SU-DHL-6 (cell line): ENCODE measurements around the gene UBE2J2.

Experiments
- H2AFZ ChIP-seq: fragments of 200-600 bp; sonication (generic); 2 replicates; pipeline ENCODE4 v1.6.1; 2014; ENCODE audit warnings: low read depth, mild to moderate bottlenecking, moderate library complexity, mixed read lengths, antibody characterized with exemption, low read length; ENCODE audit not compliant: severe bottlenecking
- H3F3A ChIP-seq: fragments of 200-600 bp; shearing (Covaris generic); 2 replicates; pipeline ENCODE4 v1.6.0; 2016; ENCODE audit warnings: antibody characterized with exemption, mild to moderate bottlenecking; ENCODE audit not compliant: insufficient read depth
- H3K27ac ChIP-seq: fragments of 200-600 bp; sonication (generic); 2 replicates; pipeline ENCODE4 v1.5.1; 2016; ENCODE audit warnings: low read depth, mild to moderate bottlenecking, low read length, moderate library complexity, mixed read lengths
- H3K27me3 ChIP-seq: fragments of 200-600 bp; sonication (generic), shearing (Covaris generic); 2 replicates; pipeline ENCODE4 v1.6.0; 2014; ENCODE audit warnings: mild to moderate bottlenecking, low read length
- H3K36me3 ChIP-seq: fragments of 200-600 bp; sonication (generic); 2 replicates; pipeline ENCODE4 v1.6.1; 2014; ENCODE audit warnings: mild to moderate bottlenecking, low read length, mixed read lengths
- H3K4me2 ChIP-seq: fragments of 300-600, 200-600 bp; shearing (Covaris generic), sonication (generic); 2 replicates; pipeline ENCODE4 v1.6.0; 2014; ENCODE audit warnings: low read length, low read depth, mild to moderate bottlenecking; ENCODE audit not compliant: poor library complexity, severe bottlenecking
- H3K4me3 ChIP-seq: fragments of 200-600 bp; sonication (generic); 2 replicates; pipeline ENCODE4 v1.5.1; 2014; ENCODE audit warnings: antibody characterized with exemption, low read length, mild to moderate bottlenecking, mixed read lengths; ENCODE audit not compliant: insufficient read depth, poor library complexity, severe bottlenecking
- H3K79me2 ChIP-seq: fragments of 200-600 bp; sonication (generic); 2 replicates; pipeline ENCODE4 v1.6.1; 2014; ENCODE audit warnings: mild to moderate bottlenecking, low read length, moderate library complexity; ENCODE audit not compliant: insufficient read depth
- H3K9ac ChIP-seq: fragments of 200-600 bp; sonication (generic); 2 replicates; pipeline ENCODE4 v1.7.0; 2014; ENCODE audit warnings: mild to moderate bottlenecking, low read length
- H3K9me2 ChIP-seq: fragments of 200-600 bp; sonication (generic); replicated peaks from 2 replicates; pipeline ENCODE4 v1.6.1; 2014; ENCODE audit warnings: low read length; ENCODE audit not compliant: insufficient read depth
- H3K9me3 ChIP-seq: fragments of 200-600 bp; sonication (generic); 2 replicates; pipeline ENCODE4 v1.6.1; 2014; ENCODE audit warnings: low read length, mixed read lengths; ENCODE audit not compliant: insufficient read depth
- H4K20me1 ChIP-seq: fragments of 200-600 bp; sonication (generic); 2 replicates; pipeline ENCODE4 v1.6.1; 2014; ENCODE audit warnings: low read depth, mild to moderate bottlenecking, antibody characterized with exemption, low read length, moderate library complexity, mixed read lengths
- EZH2phosphoT487 ChIP-seq: fragments of 200-600 bp; sonication (generic), shearing (Covaris generic); conservative IDR thresholded peaks from 2 replicates; pipeline ENCODE4 v1.6.1; 2018; ENCODE audit warnings: mild to moderate bottlenecking, antibody characterized with exemption, low read length, moderate library complexity, mixed read lengths
- TF ChIP-seq, protein P1 (sequence below): fragments of 200-600 bp; sonication (generic); IDR thresholded peaks from one replicate; pipeline ENCODE4 v1.5.1; 2017; ENCODE audit warnings: antibody characterized with exemption, mild to moderate bottlenecking, low read length, moderate library complexity; ENCODE audit not compliant: insufficient read depth, poor library complexity, severe bottlenecking

The UBE2J2 gene

DNA sequence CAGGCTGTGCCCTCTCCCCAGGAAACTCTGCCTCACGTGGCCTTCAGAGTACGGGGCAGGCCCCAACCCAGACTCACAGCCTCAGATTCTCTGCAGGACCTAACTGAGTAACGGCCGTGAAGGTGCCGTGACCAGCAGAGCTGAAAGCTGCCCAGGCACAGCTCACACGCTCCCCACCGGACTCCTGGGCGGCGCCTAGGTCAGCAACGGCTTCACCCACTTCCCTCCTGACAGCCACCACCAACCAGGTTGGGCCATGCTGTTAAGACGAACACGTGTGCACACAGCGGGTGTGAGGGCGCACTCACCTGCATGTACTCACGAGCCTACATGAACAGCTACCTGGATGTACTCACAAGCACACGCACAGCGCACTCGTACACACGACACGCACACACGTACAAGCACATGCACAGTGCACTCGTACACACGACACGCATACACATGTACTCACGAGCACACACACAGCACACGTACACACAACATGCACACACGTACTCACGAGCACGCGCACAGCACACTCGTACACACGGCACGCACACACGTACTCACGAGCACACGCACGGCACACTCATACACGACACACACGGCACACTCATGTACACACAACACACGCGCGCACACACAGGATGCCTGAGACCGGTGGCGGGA, 51.0 kb downstream of the UBE2J2 start:
- H3K36me3 ChIP-seq, result no peaks in the 10 kb centered on the region
- no peaks in the 10 kb centered on the region for H4K20me1 ChIP-seq
- H3K9ac ChIP-seq, result no peak overlapping the region
- H3K27ac ChIP-seq, result no peak overlapping the region
- no peaks in the 10 kb centered on the region for H3F3A ChIP-seq
- H3K9me3 ChIP-seq, result no peaks in the 10 kb centered on the region
- H2AFZ ChIP-seq, result no peak overlapping the region
- no peak for TF ChIP-seq EZH2phosphoT487
- TF ChIP-seq, protein P1, sequence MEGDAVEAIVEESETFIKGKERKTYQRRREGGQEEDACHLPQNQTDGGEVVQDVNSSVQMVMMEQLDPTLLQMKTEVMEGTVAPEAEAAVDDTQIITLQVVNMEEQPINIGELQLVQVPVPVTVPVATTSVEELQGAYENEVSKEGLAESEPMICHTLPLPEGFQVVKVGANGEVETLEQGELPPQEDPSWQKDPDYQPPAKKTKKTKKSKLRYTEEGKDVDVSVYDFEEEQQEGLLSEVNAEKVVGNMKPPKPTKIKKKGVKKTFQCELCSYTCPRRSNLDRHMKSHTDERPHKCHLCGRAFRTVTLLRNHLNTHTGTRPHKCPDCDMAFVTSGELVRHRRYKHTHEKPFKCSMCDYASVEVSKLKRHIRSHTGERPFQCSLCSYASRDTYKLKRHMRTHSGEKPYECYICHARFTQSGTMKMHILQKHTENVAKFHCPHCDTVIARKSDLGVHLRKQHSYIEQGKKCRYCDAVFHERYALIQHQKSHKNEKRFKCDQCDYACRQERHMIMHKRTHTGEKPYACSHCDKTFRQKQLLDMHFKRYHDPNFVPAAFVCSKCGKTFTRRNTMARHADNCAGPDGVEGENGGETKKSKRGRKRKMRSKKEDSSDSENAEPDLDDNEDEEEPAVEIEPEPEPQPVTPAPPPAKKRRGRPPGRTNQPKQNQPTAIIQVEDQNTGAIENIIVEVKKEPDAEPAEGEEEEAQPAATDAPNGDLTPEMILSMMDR, result no peak
- no peaks in the 10 kb centered on the region for H3K9me2 ChIP-seq
- H3K4me3 ChIP-seq, result no peak overlapping the region
- H3K79me2 ChIP-seq, result peaks cover 8% of the 10 kb centered on the region; the same call in 1 of the 2 replicates
- no peaks in the 10 kb centered on the region for H3K27me3 ChIP-seq
- H3K4me2 ChIP-seq, result no peak overlapping the region

DNA sequence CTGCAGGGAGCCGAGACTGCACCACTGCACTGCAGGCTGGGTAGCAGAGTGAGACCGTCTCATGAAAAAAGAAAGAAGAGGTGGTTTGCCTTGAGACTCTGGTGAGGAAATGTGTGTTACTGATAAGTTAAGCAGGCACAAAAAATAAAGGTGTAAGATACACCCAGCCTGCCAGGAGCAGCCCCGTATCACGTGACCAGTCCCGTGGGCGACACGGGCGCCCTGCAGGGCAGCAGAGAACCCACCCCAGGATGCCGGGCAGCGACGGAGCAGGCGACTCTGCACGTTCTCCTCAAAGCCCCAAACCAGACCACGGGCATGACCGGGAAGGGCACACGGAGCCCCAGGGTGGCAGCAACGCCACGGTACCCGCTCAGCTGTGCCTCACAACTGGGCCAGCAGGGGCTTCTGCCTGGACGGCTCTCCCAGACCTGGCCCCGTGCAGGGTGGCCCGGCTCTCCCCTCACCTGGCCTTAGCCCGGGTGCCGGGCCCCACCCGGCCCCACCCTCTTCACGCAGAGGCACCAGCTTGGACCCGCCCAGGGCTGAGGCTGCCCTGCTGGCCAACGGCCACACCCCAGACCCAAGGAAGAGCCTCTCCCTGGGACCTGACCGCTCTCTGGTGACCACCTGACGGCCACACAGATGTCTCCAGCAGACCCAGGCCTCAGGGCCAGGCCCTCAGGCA, 51.6 kb downstream of the UBE2J2 start:
- Histone ChIP-seq H3K79me2 (peaks cover 7% of the 10 kb centered on the region; the same call in 1 of the 2 replicates), H3K9me3 (no peaks in the 10 kb centered on the region), H4K20me1 (no peaks in the 10 kb centered on the region), H3K36me3 (no peaks in the 10 kb centered on the region), H3K4me2 (no peak overlapping the region), H3K27me3 (no peaks in the 10 kb centered on the region), H2AFZ (no peak overlapping the region), H3K27ac (no peak overlapping the region), H3K9me2 (no peaks in the 10 kb centered on the region), H3K4me3 (no peak overlapping the region), H3F3A (no peaks in the 10 kb centered on the region), H3K9ac (no peak overlapping the region)
- TF ChIP-seq EZH2phosphoT487, result no peak
- TF ChIP-seq, protein P1, result no peak

DNA sequence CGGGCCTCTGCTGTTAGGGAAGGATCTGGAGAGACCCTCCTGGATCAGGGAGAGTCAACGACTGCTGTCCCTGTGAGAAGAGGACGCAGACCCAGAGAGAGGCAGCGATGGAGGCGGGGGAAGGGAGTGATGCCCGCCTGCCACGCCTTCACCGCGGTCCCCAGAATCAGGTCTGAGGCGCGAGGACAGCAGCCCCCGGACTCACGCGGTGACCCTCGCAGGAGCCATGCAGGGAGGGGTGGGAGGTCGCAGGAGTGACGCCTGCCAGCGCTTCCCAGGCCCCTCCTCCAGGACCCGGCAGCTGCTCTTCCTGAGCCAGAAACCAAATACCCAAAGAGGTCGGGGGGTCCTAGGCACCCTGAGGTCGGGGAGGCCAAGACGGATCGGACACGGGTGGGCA, 53.5 kb downstream of the UBE2J2 start:
- Histone ChIP-seq H4K20me1 (no peaks in the 10 kb centered on the region), H3K79me2 (peaks cover 7% of the 10 kb centered on the region; the same call in 1 of the 2 replicates), H3K36me3 (no peaks in the 10 kb centered on the region), H3K27me3 (no peaks in the 10 kb centered on the region), H3K9me3 (no peaks in the 10 kb centered on the region), H3K27ac (no peak overlapping the region), H3F3A (no peaks in the 10 kb centered on the region), H2AFZ (no peak overlapping the region), H3K9me2 (no peaks in the 10 kb centered on the region), H3K9ac (no peak overlapping the region), H3K4me3 (no peak overlapping the region), H3K4me2 (no peak overlapping the region)
- no peak for TF ChIP-seq EZH2phosphoT487
- TF ChIP-seq, protein P1, result no peak
